ENCODE measurements around the gene PCDH19.

Gene PCDH19

DNA sequence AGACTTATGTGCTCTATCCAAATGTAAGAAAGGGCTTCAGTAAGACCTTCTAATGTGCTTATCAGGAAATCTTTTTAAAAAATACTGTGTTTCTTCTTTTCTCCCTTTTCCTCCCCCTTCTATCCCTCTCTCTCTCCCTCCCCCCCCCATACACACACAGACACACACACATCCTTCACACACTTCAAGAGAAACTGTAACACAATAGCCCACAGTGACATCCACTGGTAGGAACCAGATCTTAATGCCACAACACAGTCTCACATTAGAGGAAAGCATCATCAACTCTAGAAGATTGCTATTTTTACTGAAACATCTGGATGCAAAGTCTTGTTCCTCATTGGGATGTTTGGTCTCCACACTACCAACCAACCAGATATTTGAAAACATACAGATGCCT is 4.6 kb downstream of the PCDH19 start:
- no peak for DNase-seq

DNA sequence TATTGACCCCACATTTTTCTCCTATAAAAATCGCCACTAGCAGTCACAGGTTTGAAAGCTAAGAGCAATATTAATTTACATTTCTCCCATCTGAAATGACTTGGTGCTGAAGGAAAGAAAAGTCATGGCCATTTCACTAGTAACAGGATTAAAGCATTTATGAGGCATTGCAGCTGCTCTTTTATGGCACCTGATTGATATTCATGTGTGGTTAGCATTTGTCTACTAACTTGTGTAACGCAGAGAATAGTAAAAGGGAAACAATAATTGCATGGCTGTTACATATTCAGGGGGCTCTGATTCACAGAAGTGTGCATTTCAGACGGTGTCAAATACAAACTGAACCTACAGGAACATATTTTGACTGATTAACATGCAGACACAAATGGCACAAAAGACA is 5.2 kb downstream of the PCDH19 start:
- DNase-seq: no peak

GRCh38 chrX:100395781-100396180 is 14.3 kb downstream of the PCDH19 start:
- DNase-seq: no peak

DNA sequence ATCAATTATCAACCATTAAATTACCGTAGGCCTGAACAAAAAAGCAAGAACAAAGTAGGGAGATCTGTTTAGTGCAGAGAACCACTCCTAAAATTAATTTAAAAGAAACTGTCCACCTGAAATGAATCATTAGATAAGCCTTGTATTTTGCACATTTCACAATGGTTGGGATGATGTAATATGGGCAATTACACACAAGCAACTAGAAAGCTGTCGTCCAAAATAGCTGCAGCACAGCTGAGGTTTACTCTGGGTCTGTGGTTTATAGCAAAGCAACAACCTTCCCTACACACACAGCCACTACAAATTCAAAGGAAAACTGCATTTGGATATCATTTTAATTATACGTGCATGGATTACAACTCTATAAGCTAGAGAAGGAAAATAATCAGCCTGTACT is 28.5 kb downstream of the PCDH19 start:
- DNase-seq: no peak

GRCh38 chrX:100379388-100379986 is 30.6 kb downstream of the PCDH19 start:
- DNase-seq: peak; percentile 8

GRCh38 chrX:100377826-100378225 is 32.2 kb downstream of the PCDH19 start:
- no peak for DNase-seq

DNA sequence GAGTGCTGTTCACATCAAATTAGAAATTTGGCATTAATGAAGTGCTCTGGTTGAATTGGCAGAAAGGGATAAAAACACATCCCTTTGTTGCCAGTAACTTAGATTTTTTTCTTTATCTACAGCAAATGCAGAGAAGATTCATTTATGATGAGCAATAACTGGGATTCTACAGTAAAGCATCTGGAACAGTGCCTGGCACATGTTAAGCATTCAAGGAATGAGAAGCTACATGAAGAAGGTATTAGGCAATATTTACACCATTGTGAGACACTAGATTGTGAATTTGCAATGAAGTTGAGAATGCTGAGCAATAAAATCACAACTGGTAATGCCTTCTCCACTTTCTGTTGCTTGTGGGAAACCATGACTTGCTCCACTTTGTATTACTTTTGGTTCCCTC is 33.5 kb downstream of the PCDH19 start:
- no peak for DNase-seq

- no peak for DNase-seq
These were observed 36.4 kb downstream of the PCDH19 start for GRCh38 chrX:100373673-100374072.

- peak; percentile 7 for DNase-seq
These were observed 41.9 kb downstream of the PCDH19 start for GRCh38 chrX:100368167-100368566.

GRCh38 chrX:100363896-100364295 is 46.2 kb downstream of the PCDH19 start:
- no peak for DNase-seq

- no peak for DNase-seq
These were observed 51.3 kb downstream of the PCDH19 start for GRCh38 chrX:100358766-100359165.

- no peak for DNase-seq
These were observed 53.6 kb downstream of the PCDH19 start for GRCh38 chrX:100356351-100356896.

- DNase-seq: no peak
These were observed 54.4 kb downstream of the PCDH19 start for GRCh38 chrX:100355680-100356079.

GRCh38 chrX:100353326-100353725 is 56.7 kb downstream of the PCDH19 start:
- DNase-seq: no peak

DNA sequence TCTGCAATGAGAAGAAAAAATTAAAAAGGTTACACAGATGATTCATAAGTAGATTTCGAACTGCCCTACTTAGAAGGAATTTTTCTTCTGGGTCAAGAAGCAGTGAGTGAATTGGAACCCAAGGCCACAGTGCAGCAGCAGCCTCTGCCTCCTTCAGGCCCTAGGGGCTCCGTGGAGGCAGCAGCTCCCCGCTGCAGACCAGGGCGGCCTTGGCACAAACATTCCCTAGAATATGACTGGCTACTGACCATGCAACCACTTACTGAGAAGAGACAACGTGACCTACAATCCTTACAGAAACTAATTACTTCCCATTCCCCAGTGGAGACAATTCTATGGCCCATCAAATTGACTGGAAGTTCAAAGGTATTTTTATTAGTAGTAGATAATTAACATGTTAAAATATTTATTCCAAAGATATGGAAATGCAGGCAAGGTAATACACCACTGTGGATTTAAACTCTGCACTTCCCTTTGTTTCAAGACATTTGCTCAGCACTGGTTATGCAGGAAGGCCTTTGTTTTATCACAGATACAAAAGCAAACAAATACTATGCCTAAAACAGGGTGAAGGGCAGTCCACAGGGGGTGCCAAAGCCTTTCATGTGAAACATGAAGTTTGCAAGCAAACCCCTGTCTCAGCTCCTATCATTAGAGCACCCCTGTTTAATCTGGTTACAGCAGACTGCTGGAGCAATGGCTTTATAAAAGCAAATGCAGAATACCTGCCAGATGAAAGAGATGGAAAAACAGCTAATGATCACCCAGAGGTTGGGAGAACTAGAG is 59.2 kb downstream of the PCDH19 start:
- DNase-seq: no peak

DNA sequence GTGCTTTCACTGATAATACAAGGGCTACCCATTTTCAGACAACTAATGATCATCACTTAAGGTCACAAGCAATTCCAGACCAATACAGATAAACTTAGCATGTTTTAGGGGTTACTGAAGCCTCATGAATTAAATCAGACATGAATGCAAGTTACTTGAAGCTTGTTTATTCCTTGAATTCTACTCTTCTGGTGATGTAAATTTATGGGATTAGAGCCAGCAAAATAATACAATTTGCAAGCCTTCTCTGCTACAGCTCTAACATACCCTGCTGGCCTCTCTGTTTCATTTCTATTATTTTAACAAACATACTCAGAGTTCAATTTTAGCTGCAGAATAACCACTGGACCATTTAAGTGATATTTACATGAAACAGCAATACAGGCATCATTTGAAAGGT is 60.7 kb downstream of the PCDH19 start:
- no peak for DNase-seq

GRCh38 chrX:100341142-100341510 is 68.9 kb downstream of the PCDH19 start:
- no peak for DNase-seq

DNA sequence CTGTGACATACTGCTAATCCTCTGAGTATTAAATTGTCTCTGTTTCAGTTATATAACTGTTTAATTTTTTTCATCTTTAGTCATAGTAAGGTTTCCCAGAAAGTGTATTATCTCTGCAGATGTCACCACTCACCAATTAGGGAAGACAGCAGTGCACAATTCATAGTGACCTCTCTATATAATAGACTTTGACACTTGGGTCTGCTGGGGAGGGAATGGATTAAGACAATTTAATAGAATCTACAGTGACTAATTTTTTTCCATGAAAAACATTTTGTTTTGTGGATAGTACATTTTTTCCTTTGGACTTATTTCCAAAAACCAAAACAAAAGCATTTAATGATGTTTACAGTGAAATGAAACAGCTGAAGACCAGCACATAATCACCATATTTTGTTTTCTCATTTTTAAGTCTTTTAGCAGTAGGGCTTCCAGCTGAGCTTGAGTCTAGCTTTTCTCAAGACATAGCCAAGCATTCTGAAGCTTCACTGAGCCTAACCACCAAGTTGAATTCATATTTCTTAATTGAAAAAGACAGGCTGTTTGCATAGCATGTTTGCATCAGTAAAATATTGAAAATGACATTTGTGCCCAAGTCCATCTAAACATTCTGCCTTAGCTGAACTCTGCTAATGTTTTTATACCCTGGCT is 69.5 kb downstream of the PCDH19 start:
- DNase-seq: no peak

DNA sequence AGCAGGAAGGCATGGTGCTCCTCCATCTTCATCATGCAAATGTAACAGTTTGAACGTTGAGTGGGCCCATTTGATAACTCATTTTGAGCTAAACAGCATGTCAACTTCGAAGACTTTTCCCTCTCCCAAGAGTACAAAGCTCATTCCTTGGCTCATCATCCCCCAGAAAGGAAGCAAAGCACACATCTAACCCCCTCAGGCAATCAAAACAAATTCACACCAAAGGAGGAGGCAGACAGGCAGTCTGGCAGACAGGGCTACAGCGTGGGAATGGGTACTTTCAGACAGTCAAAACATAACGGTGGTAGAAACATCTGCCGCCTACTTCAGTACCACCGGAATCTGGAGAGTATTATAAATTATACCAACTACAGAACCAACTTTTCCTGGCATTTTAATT is 81.7 kb downstream of the PCDH19 start:
- no peak for DNase-seq

DNA sequence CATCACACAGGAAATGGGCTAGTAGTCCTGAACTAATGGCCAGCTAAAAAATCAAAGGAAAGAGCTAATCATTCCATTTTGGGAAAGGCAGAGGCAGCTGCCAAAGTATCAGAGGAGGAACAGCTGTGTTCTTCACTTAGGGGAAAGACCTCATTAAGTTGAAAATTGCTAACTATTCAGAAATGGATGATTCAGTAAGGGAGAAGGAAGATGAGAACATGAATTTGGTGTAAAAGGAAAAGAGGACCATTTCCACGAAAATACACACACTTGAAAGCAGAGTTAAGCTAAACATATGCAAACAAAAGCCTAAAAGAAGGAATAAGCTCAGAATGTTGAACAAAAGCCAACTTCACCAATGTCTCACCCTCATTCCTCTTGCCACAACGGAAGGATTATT is 90.4 kb downstream of the PCDH19 start:
- DNase-seq: no peak

GRCh38 chrX:100316987-100317386 is 93.1 kb downstream of the PCDH19 start:
- DNase-seq: no peak

DNA sequence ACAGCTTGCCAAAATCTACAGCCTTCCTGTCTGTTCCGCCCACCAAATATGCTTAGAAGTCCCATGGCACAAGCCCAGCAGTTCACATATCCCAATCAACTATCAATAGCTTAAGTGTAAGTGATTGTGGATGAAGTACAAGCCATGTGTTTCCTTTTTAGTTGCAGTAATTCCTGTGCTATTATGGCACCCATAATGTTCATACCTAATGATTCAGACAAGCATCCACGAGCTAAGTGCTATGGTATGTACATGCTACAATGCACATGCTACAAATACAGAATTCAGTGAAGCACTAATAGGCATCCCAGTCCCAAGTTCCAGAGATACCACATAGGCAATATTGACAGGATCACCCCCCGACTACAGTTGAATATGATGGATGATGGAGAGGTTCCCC is 94.5 kb downstream of the PCDH19 start:
- DNase-seq: no peak

GRCh38 chrX:100299559-100299958 is 110.5 kb downstream of the PCDH19 start:
- no peak for DNase-seq

DNA sequence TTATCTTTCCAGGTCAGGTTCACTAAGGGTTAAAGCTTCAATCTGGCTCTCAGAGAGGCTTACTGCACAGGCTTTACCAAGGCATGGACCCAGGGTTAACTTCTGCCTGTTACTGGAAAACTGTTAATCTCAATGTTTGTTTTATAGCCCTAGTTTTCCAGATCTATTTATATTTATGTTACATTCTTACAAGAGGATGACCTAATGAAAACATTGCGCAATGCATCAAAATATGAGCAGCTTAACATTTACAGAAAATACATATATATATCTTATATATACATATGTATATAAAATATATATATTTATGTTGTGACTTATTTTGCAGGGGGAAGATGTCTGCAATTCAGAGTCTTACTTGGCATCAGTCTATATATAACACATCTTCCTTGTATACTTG is 112.3 kb downstream of the PCDH19 start:
- DNase-seq: no peak
